ENCODE data around the gene CRACR2A.

DNA sequence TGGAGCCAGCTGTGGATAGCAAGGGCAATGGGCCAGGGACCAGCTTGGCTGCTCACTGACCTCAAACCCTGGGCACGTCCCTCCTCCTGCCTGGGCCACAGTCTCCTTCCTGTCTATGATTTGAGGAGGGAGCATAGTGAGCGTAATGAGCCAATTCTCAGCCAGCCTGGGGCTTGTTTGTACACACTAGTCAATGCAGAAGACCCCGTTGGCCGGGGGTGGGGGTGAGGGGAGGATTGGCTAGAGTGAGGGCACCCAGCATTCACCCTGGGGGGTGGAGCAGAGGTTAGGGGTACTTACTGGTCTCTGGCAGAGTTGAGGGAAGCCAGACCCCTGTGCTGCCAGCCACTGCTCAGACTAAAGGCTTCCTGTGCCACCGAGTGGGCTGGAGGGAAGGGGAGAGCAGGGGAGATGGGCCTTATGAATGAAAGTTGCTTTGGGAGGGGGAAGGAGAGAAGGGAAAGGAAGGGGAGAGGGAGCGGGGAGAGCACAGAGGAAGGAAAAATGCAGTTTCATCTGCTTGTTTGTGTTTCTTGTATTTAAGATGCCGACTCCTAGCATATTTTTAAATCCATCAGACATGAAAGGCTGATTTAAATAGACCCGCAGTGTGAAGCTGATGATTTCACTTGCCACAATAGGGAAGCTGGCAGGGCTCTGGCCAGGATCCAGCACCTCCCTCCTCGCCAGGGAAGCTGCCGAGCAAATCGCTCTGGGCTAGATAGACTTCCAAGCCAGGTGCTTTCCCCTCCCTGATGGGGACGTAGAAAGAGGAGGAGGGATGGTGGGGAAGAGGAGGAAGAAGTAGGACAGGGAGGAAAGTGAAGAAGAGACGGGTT, 147.9 kb downstream of the CRACR2A start:
- TF ChIP-seq CTCF (IDR thresholded peaks at IDR 0.05) (no peak), POLR2A (IDR thresholded peaks at IDR 0.05) (no peak)
